Prostate gland (tissue), 2 donors: ENCODE data around the gene GFPT2.

Source experiments
- CTCF ChIP-seq, 4 experiments: fragments of 200-600 bp in 2 of 4; fragments of 450-650 bp in 2 of 4; sonication (generic) in 2 of 4; IDR thresholded peaks; 1 replicate in 3 of 4; 2 replicates in 1 of 4; pipeline ENCODE4 v1.5.1; 2016 to 2019; ENCODE audit warnings: antibody characterized with exemption in 4 of 4, mild to moderate bottlenecking in 2 of 4, moderate library complexity in 2 of 4
- POLR2A ChIP-seq: fragments of 450-650 bp; IDR thresholded peaks from one replicate; pipeline ENCODE4 v1.6.1; 2016; ENCODE audit warnings: antibody characterized with exemption, mild to moderate bottlenecking
- POLR2AphosphoS5 ChIP-seq: sonication (generic); formaldehyde crosslinking; IDR thresholded peaks from one replicate; pipeline ENCODE4 v1.6.1; 2017; ENCODE audit warnings: antibody characterized with exemption

- TF ChIP-seq CTCF (IDR thresholded peaks at IDR 0.05), result no peak
- TF ChIP-seq POLR2A, result no peak
- TF ChIP-seq POLR2AphosphoS5, result no peak
These were observed 69.0 kb downstream of the GFPT2 start for GRCh38 chr5:180284149-180284548.
